Measurements from ENCODE around the gene BCL6. TPM values are rescaled to one million over a fixed set of nuclear protein-coding genes. Genes with fewer than 3 reads are reported as not detected.

BCL6 gene
- total RNA-seq, 1 donor: 40.2 TPM

DNA sequence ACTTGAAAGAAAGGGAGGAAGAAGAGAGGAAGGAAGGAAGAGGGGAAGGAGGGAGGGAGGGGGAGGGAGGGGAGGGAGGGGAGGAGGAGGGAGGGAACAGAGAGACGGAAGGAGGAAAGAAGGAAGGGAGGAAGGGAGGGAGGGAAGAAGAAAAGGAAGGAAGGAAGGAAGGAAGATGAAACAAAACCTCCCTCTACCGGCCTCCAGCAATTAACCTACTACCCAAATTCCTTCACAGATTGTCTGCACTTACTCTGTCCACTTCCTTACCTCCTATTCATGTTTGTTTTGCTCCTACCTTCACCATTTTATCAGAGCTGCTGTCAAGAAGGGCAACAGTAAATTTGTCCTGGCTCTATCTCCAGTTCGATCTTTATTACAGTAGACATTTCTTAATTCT, 44.6 kb upstream of the BCL6 start:
- H2AFZ ChIP-seq (ENCODE audit: low read length): no peak overlapping the region
- H3K27ac ChIP-seq (ENCODE audit: low read depth, low read length): no peak overlapping the region
- H4K20me1 ChIP-seq (ENCODE audit: insufficient read depth, low read length): no peaks in the 10 kb centered on the region
- no peak overlapping the region for H3K4me3 ChIP-seq (ENCODE audit: insufficient read depth, low read length)
- H3K4me2 ChIP-seq (ENCODE audit: insufficient read depth, low read length): no peak overlapping the region
- H3K4me1 ChIP-seq (ENCODE audit: insufficient read depth, low read length): no peaks in the 10 kb centered on the region
- no peaks in the 10 kb centered on the region for H3K79me2 ChIP-seq (ENCODE audit: insufficient read depth, low read length)
- no peaks in the 10 kb centered on the region for H3K36me3 ChIP-seq (ENCODE audit: insufficient read depth, low read length)
- peaks cover 2% of the 10 kb centered on the region for H3K27me3 ChIP-seq (ENCODE audit: insufficient read depth, low read length)
- H3K9me3 ChIP-seq (ENCODE audit: low read depth, low read length): no peaks in the 10 kb centered on the region
- TF ChIP-seq, protein P1, sequence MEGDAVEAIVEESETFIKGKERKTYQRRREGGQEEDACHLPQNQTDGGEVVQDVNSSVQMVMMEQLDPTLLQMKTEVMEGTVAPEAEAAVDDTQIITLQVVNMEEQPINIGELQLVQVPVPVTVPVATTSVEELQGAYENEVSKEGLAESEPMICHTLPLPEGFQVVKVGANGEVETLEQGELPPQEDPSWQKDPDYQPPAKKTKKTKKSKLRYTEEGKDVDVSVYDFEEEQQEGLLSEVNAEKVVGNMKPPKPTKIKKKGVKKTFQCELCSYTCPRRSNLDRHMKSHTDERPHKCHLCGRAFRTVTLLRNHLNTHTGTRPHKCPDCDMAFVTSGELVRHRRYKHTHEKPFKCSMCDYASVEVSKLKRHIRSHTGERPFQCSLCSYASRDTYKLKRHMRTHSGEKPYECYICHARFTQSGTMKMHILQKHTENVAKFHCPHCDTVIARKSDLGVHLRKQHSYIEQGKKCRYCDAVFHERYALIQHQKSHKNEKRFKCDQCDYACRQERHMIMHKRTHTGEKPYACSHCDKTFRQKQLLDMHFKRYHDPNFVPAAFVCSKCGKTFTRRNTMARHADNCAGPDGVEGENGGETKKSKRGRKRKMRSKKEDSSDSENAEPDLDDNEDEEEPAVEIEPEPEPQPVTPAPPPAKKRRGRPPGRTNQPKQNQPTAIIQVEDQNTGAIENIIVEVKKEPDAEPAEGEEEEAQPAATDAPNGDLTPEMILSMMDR (IDR thresholded peaks at IDR 0.05; ENCODE audit: extremely low read depth, low read depth, low read length): no peak
- DNase-seq (ENCODE audit: insufficient read length, low spot score, missing footprints): no peak

DNA sequence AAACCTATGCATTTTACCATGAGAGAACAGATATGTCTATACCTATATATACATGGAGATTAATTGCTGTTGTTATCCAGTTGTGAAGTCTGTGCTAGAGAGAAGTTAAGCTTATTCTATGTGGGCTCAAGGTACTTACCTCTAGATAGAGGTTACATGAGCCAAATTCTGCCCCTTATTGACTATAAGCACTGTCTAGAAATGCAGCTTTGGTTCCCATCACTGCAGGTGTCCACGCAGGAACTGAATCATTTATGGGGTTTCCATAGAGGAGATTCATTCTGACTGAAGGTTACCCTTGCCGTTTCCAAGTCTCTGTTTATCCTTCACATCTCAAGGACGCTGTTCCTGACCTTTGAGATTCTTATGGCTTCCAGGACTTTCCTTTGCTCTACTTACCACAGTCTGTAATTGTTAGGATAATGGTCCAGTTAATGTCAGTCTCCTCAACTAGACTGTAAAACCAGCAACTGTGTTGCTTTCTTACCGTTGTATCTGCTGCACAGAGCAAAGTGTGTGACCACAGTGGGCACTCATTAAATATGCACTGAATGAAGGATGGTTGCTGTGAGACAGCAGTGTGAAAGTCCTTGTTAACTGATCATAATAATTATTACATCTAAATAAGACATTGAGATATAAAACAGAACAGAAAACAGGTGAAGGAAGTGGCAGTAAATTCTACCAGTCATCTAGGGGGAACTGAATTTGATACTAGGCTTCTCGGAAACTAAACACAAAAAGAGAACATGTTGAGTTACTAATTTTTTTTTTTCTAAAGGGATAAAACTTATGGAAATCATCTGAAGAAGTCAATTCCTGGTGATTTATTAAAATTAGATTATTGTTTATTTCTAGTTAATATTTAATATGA, 44.0 kb upstream of the BCL6 start:
- no peak overlapping the region for H3K27ac ChIP-seq (ENCODE audit: low read depth, low read length)
- H3K27me3 ChIP-seq (ENCODE audit: insufficient read depth, low read length): peaks cover 2% of the 10 kb centered on the region
- DNase-seq (ENCODE audit: insufficient read length, low spot score, missing footprints): no peak
- no peaks in the 10 kb centered on the region for H4K20me1 ChIP-seq (ENCODE audit: insufficient read depth, low read length)
- no peak overlapping the region for H2AFZ ChIP-seq (ENCODE audit: low read length)
- TF ChIP-seq, protein P1 (IDR thresholded peaks at IDR 0.05; ENCODE audit: extremely low read depth, low read depth, low read length): no peak
- no peak overlapping the region for H3K4me2 ChIP-seq (ENCODE audit: insufficient read depth, low read length)
- H3K4me3 ChIP-seq (ENCODE audit: insufficient read depth, low read length): no peak overlapping the region
- no peaks in the 10 kb centered on the region for H3K4me1 ChIP-seq (ENCODE audit: insufficient read depth, low read length)
- H3K9me3 ChIP-seq (ENCODE audit: low read depth, low read length): no peaks in the 10 kb centered on the region
- no peaks in the 10 kb centered on the region for H3K79me2 ChIP-seq (ENCODE audit: insufficient read depth, low read length)
- H3K36me3 ChIP-seq (ENCODE audit: insufficient read depth, low read length): no peaks in the 10 kb centered on the region

DNA sequence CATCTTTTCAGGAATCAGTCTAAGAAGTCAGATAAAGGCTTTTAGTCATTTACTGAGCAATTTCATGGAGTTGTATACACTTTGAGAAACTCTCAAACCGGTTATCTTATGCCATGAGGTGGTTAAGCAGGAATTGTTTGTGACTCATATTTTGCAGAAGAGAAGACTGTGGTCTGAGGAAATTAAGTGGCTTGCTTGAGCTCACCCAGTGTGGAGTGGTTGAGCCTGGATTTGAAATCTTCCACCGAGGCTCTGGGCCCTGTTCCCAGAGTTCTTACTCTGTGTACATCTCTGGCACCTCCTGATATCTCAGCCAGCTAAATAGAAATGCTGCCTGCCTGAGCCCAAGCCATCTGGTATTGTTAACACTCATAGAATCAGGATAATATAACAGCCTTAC, 37.8 kb upstream of the BCL6 start:
- no peaks in the 10 kb centered on the region for H3K36me3 ChIP-seq (ENCODE audit: insufficient read depth, low read length)
- H3K27me3 ChIP-seq (ENCODE audit: insufficient read depth, low read length): no peaks in the 10 kb centered on the region
- H2AFZ ChIP-seq (ENCODE audit: low read length): no peak overlapping the region
- no peak overlapping the region for H3K4me3 ChIP-seq (ENCODE audit: insufficient read depth, low read length)
- peak; percentile 88 for DNase-seq (ENCODE audit: insufficient read length, low spot score, missing footprints)
- TF ChIP-seq, protein P1 (IDR thresholded peaks at IDR 0.05; ENCODE audit: extremely low read depth, low read depth, low read length): no peak
- H3K4me2 ChIP-seq (ENCODE audit: insufficient read depth, low read length): peak overlapping the region; percentile 15
- H4K20me1 ChIP-seq (ENCODE audit: insufficient read depth, low read length): no peaks in the 10 kb centered on the region
- peak overlapping the region; percentile 56 for H3K27ac ChIP-seq (ENCODE audit: low read depth, low read length)
- no peaks in the 10 kb centered on the region for H3K79me2 ChIP-seq (ENCODE audit: insufficient read depth, low read length)
- no peaks in the 10 kb centered on the region for H3K9me3 ChIP-seq (ENCODE audit: low read depth, low read length)
- H3K4me1 ChIP-seq (ENCODE audit: insufficient read depth, low read length): peaks cover 8% of the 10 kb centered on the region

DNA sequence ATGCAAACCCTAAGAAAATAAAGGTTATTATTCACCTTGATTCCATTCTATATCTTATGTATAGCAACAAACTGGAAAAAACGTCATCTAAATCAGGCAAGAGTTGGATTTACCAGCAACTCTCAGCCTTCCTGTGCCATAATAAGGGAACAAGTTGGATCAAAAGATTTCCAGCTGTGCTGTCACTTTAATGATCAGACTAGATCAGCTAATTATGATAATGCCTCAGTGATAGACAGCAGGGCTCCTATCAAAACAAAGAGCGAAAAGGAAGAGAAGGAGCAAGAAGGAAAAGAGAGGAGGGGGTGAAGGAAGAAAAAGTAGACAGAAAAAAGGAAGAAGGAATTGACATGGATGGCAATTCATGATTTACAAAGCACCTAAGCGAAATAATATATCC, 36.7 kb upstream of the BCL6 start:
- Histone ChIP-seq H3K27me3 (ENCODE audit: insufficient read depth, low read length) (no peaks in the 10 kb centered on the region), H3K4me3 (ENCODE audit: insufficient read depth, low read length) (no peak overlapping the region), H3K4me1 (ENCODE audit: insufficient read depth, low read length) (peaks cover 11% of the 10 kb centered on the region), H4K20me1 (ENCODE audit: insufficient read depth, low read length) (no peaks in the 10 kb centered on the region), H3K4me2 (ENCODE audit: insufficient read depth, low read length) (no peak overlapping the region), H3K79me2 (ENCODE audit: insufficient read depth, low read length) (no peaks in the 10 kb centered on the region), H3K36me3 (ENCODE audit: insufficient read depth, low read length) (no peaks in the 10 kb centered on the region), H2AFZ (ENCODE audit: low read length) (no peak overlapping the region), H3K9me3 (ENCODE audit: low read depth, low read length) (no peaks in the 10 kb centered on the region), H3K27ac (ENCODE audit: low read depth, low read length) (no peak overlapping the region)
- no peak for DNase-seq (ENCODE audit: insufficient read length, low spot score, missing footprints)
- TF ChIP-seq, protein P1 (IDR thresholded peaks at IDR 0.05; ENCODE audit: extremely low read depth, low read depth, low read length): no peak

Data from osteoblast (primary cell).